Measurements from ENCODE around the gene TMEM18. TPM values are rescaled to one million over a fixed set of nuclear protein-coding genes. Genes with fewer than 3 reads are reported as not detected.

TMEM18 gene
- total and polyA plus RNA-seq, 2 of the 13 experiments (the other 11 are each of a cell fraction or from before 2014, with no cell fraction given) = 45.9 to 49.4 TPM

GRCh38 chr2:715854-716560, 38.8 kb upstream of the TMEM18 start:
- Histone ChIP-seq H3K27me3 (ENCODE audit: control insufficient read depth in 1 of 2, insufficient read depth in 2 of 2, low read length in 2 of 2) (peaks cover 3 to 25% of the 10 kb centered on the region in 2 experiments; a peak in 3 of 5 replicates), H3K9ac (ENCODE audit: insufficient read depth, low read depth, low read length) (no peak overlapping the region), H2AFZ (ENCODE audit: low read length) (no peak overlapping the region), H3K79me2 (ENCODE audit: insufficient read depth, low read length) (no peaks in the 10 kb centered on the region), H3K4me1 (ENCODE audit: insufficient read depth, low read length) (peaks cover 5% of the 10 kb centered on the region), H3K9me3 (ENCODE audit: low read length) (no peaks in the 10 kb centered on the region), H4K20me1 (ENCODE audit: insufficient read depth, low read length) (no peaks in the 10 kb centered on the region), H3K36me3 (replicated peaks in 1 of 2; ENCODE audit: control insufficient read depth in 1 of 2, insufficient read depth in 2 of 2, low read length in 2 of 2) (no peaks in the 10 kb centered on the region), H3K4me2 (ENCODE audit: low read depth, low read length) (no peak overlapping the region), H3K27ac (ENCODE audit: extremely low read length, insufficient read depth, low read length) (no peak overlapping the region), H3K4me3 (replicated peaks in 1 of 3; ENCODE audit: insufficient read depth in 1 of 3, low read depth in 2 of 3, low read length in 3 of 3) (no peak overlapping the region)
- 16% methylated on average over 18 of the region's 18 CpGs for WGBS (ENCODE audit: low lambda C conversion rate)
- ATAC-seq = peak; percentile 77
- POLR2A ChIA-PET = no interaction called here
- intact Hi-C loops (cut with micrococcal nuclease; ENCODE audit: unreplicated experiment) (no loop called here), in situ Hi-C loops (cut with HindIII; ENCODE audit: extremely low pct_ligation_motif_present, low pct_unique_long_range_greater_than_20kb) (loop anchor here (5.0 to 25.0 kb wide), 2 partner anchors 421 to 826 kb away; no protein-coding TSS in a partner anchor)
- CTCF ChIA-PET (ENCODE audit: low intra/inter-chr PET ratio, low total read pairs) = interaction anchor here (1.4 kb wide), 1 partner anchor 830 kb away, joined by 5 read pairs; no protein-coding TSS in a partner anchor
- no peak for DNase-seq (ENCODE audit: low spot score)
- FAIRE-seq = peak; percentile 61
- BruUV-seq (replicated peaks) = no TSS peak
- TF ChIP-seq ZNF292 (CRISPR knock-in tag; IDR thresholded peaks at IDR 0.05; ENCODE audit: borderline replicate concordance, low read depth) (no peak), ZNF317 (CRISPR knock-in tag; IDR thresholded peaks at IDR 0.05) (no peak), MBNL3 (CRISPR knock-in tag; conservative IDR thresholded peaks at IDR 0.05) (no peak), ZNF749 (CRISPR knock-in tag; IDR thresholded peaks at IDR 0.05; ENCODE audit: borderline replicate concordance) (no peak), PRMT3 (CRISPR knock-in tag; IDR thresholded peaks at IDR 0.05; ENCODE audit: borderline replicate concordance, low read depth) (no peak), ZIK1 (CRISPR knock-in tag; IDR thresholded peaks at IDR 0.05; ENCODE audit: borderline replicate concordance, low read depth) (no peak), ZFY (CRISPR knock-in tag; IDR thresholded peaks at IDR 0.05) (no peak), ZNF768 (CRISPR knock-in tag; IDR thresholded peaks at IDR 0.05) (no peak), TARDBP (CRISPR knock-in tag; IDR thresholded peaks at IDR 0.05) (no peak), STAG1 (CRISPR knock-in tag; IDR thresholded peaks at IDR 0.05) (peak; percentile 51), ZFP90 (CRISPR knock-in tag; IDR thresholded peaks at IDR 0.05; ENCODE audit: borderline replicate concordance) (no peak), ZNF766 (CRISPR knock-in tag; IDR thresholded peaks at IDR 0.05; ENCODE audit: borderline replicate concordance) (no peak), ZNF607 (CRISPR knock-in tag; IDR thresholded peaks at IDR 0.05; ENCODE audit: borderline replicate concordance) (no peak), TEAD3 (CRISPR knock-in tag; optimal IDR thresholded peaks at IDR 0.05; ENCODE audit: borderline replicate concordance) (no peak), RAD51 (IDR thresholded peaks at IDR 0.05; ENCODE audit: borderline replicate concordance) (no peak), SMC3 (IDR thresholded peaks at IDR 0.05; ENCODE audit: low read length) (peak; percentile 35; the same call in 1 of the 2 replicates), ZNF329 (CRISPR knock-in tag; IDR thresholded peaks at IDR 0.05; ENCODE audit: low read depth) (no peak)
- TF ChIP-seq, protein P1, sequence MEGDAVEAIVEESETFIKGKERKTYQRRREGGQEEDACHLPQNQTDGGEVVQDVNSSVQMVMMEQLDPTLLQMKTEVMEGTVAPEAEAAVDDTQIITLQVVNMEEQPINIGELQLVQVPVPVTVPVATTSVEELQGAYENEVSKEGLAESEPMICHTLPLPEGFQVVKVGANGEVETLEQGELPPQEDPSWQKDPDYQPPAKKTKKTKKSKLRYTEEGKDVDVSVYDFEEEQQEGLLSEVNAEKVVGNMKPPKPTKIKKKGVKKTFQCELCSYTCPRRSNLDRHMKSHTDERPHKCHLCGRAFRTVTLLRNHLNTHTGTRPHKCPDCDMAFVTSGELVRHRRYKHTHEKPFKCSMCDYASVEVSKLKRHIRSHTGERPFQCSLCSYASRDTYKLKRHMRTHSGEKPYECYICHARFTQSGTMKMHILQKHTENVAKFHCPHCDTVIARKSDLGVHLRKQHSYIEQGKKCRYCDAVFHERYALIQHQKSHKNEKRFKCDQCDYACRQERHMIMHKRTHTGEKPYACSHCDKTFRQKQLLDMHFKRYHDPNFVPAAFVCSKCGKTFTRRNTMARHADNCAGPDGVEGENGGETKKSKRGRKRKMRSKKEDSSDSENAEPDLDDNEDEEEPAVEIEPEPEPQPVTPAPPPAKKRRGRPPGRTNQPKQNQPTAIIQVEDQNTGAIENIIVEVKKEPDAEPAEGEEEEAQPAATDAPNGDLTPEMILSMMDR (CRISPR knock-in tag; IDR thresholded peaks at IDR 0.05) = peak; percentile 47
- TF ChIP-seq, protein P2, sequence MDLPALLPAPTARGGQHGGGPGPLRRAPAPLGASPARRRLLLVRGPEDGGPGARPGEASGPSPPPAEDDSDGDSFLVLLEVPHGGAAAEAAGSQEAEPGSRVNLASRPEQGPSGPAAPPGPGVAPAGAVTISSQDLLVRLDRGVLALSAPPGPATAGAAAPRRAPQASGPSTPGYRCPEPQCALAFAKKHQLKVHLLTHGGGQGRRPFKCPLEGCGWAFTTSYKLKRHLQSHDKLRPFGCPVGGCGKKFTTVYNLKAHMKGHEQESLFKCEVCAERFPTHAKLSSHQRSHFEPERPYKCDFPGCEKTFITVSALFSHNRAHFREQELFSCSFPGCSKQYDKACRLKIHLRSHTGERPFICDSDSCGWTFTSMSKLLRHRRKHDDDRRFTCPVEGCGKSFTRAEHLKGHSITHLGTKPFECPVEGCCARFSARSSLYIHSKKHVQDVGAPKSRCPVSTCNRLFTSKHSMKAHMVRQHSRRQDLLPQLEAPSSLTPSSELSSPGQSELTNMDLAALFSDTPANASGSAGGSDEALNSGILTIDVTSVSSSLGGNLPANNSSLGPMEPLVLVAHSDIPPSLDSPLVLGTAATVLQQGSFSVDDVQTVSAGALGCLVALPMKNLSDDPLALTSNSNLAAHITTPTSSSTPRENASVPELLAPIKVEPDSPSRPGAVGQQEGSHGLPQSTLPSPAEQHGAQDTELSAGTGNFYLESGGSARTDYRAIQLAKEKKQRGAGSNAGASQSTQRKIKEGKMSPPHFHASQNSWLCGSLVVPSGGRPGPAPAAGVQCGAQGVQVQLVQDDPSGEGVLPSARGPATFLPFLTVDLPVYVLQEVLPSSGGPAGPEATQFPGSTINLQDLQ (CRISPR knock-in tag; IDR thresholded peaks at IDR 0.05) = no peak

Data from HepG2 (cell line).